Tibial artery (tissue), 4 donors: ENCODE results near the gene ZDHHC24.

Source experiments
- DNase-seq, 2 donors: peaks; one replicate each; pipeline ENCODE4 v3.0.0-alpha.2; 2019
- H3K27ac ChIP-seq, 2 donors: fragments of 200-600 bp; sonication (generic) in 1 of 2; 1 replicate in 1 of 2; 2 replicates in 1 of 2; pipeline ENCODE4 v1.5.1; 2018 to 2019; ENCODE audit warnings: mild to moderate bottlenecking in 1 of 2
- H3K27me3 ChIP-seq, 2 donors: fragments of 200-600 bp; sonication (generic) in 1 of 2; one replicate each; pipeline versions ENCODE4 v1.5.1 to v1.6.0; 2016 to 2019
- H3K36me3 ChIP-seq, 3 donors: fragments of 200-600 bp; sonication (generic) in 2 of 3; one replicate each; pipeline ENCODE4 v1.5.1; 2016 to 2019; ENCODE audit warnings: mild to moderate bottlenecking in 2 of 3
- H3K4me1 ChIP-seq, 4 donors: fragments of 200-600 bp; sonication (generic) in 2 of 4; 1 replicate in 3 of 4; 2 replicates in 1 of 4; pipeline ENCODE4 v1.5.1; 2016 to 2019
- H3K4me3 ChIP-seq, 2 donors: fragments of 200-600 bp; sonication (generic) in 1 of 2; 1 replicate in 1 of 2; 2 replicates in 1 of 2; pipeline ENCODE4 v1.5.1; 2018 to 2019; ENCODE audit warnings: mild to moderate bottlenecking in 2 of 2
- H3K9me3 ChIP-seq, 3 donors: fragments of 200-600 bp; sonication (generic) in 1 of 3; one replicate each; pipeline ENCODE4 v1.5.1; 2016 to 2019
- intact Hi-C: fragments of 100-400 bp; cut with DNase I; formaldehyde crosslinking; loops from one replicate; pipeline ENCODE4 v1.15.0; 2023; ENCODE audit warnings: low total_unique reads
- TF ChIP-seq, protein P1 (sequence below), 2 experiments: fragments of 200-600 bp in 1 of 2; fragments of 450-650 bp in 1 of 2; IDR thresholded peaks; one replicate each; pipeline ENCODE4 v1.5.1; 2017 to 2019; ENCODE audit warnings: antibody characterized with exemption in 2 of 2, mild to moderate bottlenecking in 1 of 2, moderate library complexity in 1 of 2

ZDHHC24 gene

DNA sequence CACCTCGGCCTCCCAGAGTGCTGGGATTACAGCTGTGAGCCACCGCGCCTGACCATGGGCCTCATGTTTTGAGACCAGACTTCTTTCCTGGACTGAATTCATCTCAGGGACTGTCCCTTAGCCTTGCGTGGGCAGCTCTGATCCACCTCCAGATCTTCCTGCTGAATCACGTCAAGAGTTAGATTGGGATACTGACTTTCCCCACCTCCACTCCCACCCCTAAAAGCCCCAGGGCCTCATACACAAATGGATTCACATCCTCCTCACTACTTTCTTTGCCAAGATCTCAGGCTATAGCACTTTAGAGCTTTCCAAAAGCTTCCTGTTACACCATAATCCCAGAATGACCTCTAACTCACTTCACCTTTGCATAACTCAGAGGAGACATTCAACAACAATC is 35.0 kb upstream of the ZDHHC24 start:
- Histone ChIP-seq H3K9me3 (no peaks in the 10 kb centered on the region), H3K27me3 (no peaks in the 10 kb centered on the region), H3K4me1 (peaks cover 0 to 6% (median 2%) of the 10 kb centered on the region in 4 donors), H3K4me3 (no peak overlapping the region), H3K36me3 (no peaks in the 10 kb centered on the region), H3K27ac (no peak overlapping the region)
- intact Hi-C loops = no loop called here
- DNase-seq = no peak
- TF ChIP-seq, protein P1, sequence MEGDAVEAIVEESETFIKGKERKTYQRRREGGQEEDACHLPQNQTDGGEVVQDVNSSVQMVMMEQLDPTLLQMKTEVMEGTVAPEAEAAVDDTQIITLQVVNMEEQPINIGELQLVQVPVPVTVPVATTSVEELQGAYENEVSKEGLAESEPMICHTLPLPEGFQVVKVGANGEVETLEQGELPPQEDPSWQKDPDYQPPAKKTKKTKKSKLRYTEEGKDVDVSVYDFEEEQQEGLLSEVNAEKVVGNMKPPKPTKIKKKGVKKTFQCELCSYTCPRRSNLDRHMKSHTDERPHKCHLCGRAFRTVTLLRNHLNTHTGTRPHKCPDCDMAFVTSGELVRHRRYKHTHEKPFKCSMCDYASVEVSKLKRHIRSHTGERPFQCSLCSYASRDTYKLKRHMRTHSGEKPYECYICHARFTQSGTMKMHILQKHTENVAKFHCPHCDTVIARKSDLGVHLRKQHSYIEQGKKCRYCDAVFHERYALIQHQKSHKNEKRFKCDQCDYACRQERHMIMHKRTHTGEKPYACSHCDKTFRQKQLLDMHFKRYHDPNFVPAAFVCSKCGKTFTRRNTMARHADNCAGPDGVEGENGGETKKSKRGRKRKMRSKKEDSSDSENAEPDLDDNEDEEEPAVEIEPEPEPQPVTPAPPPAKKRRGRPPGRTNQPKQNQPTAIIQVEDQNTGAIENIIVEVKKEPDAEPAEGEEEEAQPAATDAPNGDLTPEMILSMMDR (IDR thresholded peaks at IDR 0.05) = no peak

DNA sequence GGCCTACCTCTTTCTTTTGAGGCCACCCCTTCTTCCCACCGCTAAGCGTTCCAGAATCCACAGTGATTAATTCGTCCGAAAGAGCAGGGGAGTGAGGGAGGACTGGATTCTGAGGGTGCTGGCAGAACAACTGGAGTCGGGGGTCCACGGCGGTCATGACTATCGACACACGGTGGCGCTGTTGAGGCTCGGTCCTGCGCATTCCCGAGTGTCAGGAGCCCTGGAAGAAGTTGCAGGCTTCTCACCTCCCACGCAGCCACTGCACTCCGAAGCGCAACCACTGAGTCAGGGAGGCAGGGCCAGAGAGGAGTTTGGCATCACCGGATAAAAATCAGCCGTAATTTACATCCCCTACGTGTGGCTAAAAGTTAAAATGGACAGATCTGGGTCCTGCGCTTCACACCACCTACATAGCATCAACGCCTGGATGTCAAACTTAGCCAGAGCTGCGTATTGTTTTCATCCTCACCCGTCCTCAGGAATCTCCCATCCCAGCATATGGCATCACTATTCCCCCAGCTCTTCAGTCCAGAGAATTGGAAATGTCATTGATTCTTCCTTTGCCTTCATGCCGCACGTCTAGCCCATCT is 33.3 kb upstream of the ZDHHC24 start:
- intact Hi-C loops = loop anchor here (2.0 kb wide), 1 partner anchor 102 kb away; no protein-coding TSS in a partner anchor
- Histone ChIP-seq H3K27ac (no peak overlapping the region), H3K4me1 (peaks cover 0 to 6% (median 2%) of the 10 kb centered on the region in 4 donors), H3K4me3 (peak overlapping the region in 1 of 2 donors; percentile 10), H3K9me3 (no peaks in the 10 kb centered on the region), H3K36me3 (no peaks in the 10 kb centered on the region), H3K27me3 (no peaks in the 10 kb centered on the region)
- DNase-seq = peak; percentile 64 to 88
- TF ChIP-seq, protein P1 (IDR thresholded peaks at IDR 0.05) = peak; percentile 78 to 89

DNA sequence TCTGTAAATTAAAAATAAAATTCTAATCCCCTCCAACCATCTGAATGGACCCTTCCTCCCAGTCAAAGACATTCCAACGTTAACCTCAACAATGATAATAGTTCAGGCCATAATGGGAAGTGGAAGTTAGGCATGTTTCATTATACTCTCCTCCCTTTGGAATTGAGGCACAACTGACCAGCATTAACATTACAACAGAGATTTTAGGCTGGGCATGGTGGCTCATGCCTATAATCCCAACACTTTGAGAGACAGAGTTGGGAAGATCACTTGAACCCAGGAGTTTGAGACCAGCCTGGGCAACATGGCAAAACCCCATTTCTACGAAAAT is 25.0 kb upstream of the ZDHHC24 start:
- DNase-seq = no peak
- Histone ChIP-seq H3K27ac (no peak overlapping the region), H3K4me3 (no peak overlapping the region), H3K36me3 (peaks cover 0 to 6% (median 0%) of the 10 kb centered on the region in 3 donors), H3K9me3 (no peaks in the 10 kb centered on the region), H3K27me3 (no peaks in the 10 kb centered on the region), H3K4me1 (peaks cover 0 to 21% (median 11%) of the 10 kb centered on the region in 4 donors)
- intact Hi-C loops = no loop called here
- TF ChIP-seq, protein P1 (IDR thresholded peaks at IDR 0.05) = no peak

DNA sequence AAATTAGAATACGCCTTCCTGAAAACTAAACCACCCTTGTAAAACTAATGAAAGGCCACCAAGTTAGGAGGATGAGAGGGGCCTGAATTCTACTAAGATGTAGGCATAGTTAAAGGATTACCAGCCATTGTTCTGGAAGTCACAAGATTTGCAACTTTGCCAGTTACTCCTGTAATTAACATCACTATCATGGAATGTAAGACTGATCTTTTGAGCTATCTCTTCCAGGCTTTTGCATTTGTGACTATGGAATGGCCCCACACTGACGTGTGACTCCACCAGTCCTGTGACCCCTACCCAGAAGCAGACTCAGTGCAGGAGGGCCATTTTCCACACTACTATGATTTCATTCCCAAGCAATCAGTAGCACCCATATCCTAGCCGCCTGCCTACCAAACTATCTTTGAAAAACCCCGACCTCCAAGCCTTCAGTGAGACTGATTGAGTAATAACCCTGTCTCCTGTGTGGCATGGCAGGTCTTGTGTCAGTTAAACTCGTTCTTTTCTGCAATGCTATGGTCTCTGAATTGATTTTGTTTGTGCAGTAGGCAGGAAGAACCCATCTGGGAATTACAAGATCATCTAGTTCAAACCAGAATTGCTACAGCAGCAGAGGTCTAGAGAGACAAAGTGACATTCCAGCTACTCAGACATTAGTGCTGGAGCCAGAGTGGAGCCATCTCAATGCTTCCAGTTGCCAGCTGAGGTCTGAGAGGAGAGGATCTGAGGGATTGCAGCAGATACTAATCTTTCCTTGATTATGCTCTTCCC is 24.4 kb upstream of the ZDHHC24 start:
- intact Hi-C loops = no loop called here
- H3K27me3 ChIP-seq = no peaks in the 10 kb centered on the region
- H3K4me3 ChIP-seq = no peak overlapping the region
- peaks cover 0 to 21% (median 11%) of the 10 kb centered on the region in 4 donors for H3K4me1 ChIP-seq
- peaks cover 0 to 11% (median 0%) of the 10 kb centered on the region in 3 donors for H3K36me3 ChIP-seq
- TF ChIP-seq, protein P1 (IDR thresholded peaks at IDR 0.05) = no peak
- H3K27ac ChIP-seq = no peak overlapping the region
- DNase-seq = no peak
- H3K9me3 ChIP-seq = no peaks in the 10 kb centered on the region

DNA sequence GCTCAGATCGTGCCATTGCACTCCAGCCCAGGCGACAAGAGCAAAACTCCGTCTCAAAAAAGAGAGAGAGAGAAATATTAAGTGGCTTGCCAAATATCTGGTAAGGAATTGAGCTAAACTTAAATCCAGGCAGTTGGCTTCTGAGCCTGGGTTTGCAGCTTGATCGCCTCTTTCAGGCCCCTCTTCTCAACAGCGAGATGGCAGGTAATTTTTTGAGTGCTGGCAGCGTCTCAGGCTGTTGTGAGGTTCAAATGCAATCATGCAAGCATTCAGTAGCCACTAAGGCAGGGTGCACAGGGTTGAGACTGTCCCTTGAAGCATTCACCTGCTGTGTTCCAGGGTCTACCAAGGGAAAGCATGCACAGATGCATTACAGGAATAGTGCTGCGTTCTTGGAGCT is 23.2 kb upstream of the ZDHHC24 start:
- Histone ChIP-seq H3K27me3 (no peaks in the 10 kb centered on the region), H3K27ac (peak overlapping the region; percentile 61 to 73), H3K4me3 (no peak overlapping the region), H3K4me1 (peaks cover 0 to 21% (median 11%) of the 10 kb centered on the region in 4 donors), H3K9me3 (no peaks in the 10 kb centered on the region), H3K36me3 (peaks cover 0 to 23% (median 3%) of the 10 kb centered on the region in 3 donors)
- TF ChIP-seq, protein P1 (IDR thresholded peaks at IDR 0.05) = no peak
- DNase-seq = no peak
- intact Hi-C loops = no loop called here
